ENCODE results near the gene SLC22A15.

SLC22A15 gene

DNA sequence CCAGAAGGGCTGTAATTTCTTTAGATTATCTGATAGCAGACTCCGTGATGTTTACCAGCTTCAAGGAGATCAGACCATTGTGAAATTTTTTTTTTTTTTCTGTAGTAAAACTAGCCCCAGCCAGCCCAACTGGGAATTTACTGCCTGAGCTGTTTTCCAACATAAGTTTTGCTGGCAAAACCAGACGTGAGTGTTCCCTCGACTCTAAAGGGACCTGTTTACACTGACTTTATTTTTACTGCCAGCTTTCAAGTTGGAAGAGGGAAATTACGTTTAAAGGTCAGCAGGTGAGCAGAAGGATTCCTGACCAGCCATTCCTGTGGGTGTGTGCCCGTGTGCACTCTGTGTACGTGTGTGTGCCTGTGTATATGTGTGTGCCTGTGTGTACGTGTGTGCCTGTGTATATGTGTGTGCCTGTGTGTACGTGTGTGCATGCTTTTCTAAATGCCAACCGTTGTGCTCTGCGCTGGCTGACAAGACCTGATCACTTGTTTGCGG is 135.3 kb downstream of the SLC22A15 start:
- no peak for TF ChIP-seq CTCF (IDR thresholded peaks at IDR 0.05)

DNA sequence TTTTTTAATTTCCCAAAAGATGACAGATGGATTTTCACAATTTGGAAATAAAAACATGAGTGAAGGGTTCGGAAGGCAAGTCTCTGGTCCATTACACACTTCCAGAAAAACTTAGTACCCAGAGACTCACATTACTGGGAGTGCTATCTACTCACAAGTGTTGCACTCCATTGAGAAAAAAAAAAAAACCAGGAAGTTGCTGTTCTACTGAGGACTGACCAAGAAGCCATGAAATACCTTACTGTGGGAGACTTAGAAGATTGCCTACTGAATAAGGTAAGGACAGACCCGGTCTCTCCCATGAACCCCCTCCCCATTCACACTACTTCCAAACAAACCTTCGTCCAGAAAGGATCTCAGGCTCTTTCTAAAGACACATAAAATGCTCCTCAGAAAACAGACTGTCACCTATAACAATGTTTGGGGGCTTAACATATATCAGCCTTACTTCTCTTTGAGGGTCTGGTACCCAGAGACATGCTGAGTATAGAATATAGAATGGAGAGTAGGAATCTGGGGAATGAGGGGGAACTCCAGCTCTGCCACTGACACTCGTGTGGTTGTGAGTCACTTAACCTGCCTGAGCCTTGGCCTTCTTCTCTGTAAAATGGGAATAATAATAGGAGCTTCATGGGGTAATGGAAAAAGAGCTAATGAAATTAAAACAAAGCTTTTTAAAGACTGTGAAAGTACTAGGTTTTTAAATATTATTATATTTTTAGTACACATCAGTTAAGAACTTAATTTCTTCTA is 136.3 kb downstream of the SLC22A15 start:
- no peak for TF ChIP-seq CTCF (IDR thresholded peaks at IDR 0.05)

DNA sequence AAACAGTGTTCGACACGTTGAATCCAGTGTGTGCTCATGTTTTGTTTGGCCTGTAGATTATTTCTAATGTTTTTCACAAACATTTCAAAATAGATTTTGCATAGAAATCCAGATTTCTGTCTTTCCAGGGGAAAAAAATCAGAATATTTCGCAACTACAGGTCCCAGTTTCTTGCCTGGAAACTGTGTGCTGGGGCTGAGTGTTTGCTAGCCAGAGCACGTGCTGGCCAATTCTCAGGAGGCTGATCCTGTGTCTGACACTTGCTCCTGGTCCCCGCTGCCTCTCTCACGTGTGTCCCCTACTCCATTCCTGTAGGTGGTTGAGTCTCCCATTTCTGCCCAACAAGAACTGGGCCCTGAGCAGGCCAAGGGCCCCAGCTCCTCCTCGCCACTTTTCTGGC is 137.3 kb downstream of the SLC22A15 start:
- no peak for TF ChIP-seq CTCF (IDR thresholded peaks at IDR 0.05)

DNA sequence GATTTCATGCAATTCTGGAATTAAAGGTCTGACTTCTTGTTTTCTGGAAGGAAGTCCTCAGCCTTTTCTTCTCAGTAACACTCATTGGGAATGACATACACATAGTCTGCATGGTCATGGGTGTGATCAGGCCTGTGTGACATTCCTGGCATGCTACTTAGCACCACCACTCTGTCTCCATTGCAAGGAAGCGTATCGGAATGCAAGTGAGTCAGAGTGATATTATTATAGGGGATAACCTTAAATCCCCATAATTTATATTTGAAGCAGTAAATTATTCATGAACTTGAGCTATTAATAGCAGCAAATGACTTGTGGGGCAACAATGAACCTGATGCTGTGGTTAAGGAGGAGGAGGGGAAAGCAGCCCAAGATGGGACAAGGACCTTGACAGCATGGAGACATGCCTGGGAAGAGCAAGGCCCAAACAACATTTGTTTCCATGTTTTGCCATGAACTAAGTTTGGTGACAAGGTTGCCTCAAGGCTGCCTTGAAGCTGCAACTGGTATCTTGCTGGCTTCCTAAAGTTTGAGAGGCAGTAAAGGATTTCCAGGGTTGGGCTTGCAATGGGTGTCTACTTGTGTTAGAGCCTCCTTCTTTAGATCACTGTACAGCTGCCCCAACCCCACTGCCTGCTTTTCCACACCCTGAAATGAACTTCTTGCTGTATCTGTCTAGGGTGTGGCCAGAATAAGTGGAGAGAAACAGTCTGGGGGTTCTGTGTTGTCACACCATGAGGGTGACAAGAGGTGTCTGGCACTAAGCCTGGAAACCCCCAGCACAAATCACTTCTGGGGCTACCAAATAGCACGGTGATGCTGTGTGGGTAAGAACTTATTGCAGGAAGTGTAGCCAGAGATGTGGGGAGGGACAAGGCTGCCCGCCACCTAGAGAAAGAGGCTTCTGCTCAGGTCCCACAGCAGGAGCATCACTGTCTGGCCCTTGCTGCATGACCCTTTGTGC is 139.4 kb downstream of the SLC22A15 start:
- no peak for TF ChIP-seq CTCF (IDR thresholded peaks at IDR 0.05)

DNA sequence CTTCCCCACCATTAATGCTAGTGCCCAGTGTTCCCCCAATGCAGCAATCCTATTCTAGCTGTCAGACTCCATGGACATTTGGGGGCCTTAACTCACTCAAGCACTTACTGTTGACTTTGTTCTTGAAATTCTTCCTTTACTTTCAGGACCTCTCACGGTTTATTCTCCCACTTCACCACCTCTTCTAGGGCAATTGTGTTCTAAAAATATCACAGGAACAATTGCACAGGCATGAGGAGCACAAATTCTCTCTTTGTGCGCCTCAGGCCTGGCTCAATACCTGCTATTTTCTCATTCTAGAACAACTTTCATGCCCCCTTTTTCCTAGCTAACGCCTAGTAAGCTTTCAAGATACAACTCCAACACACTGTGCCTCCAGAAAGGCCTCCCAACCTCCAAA is 142.2 kb downstream of the SLC22A15 start:
- TF ChIP-seq CTCF (IDR thresholded peaks at IDR 0.05), result no peak
